ENCODE measurements around the gene TMIGD2.

GRCh38 chr19:4257025-4257424 is 45.2 kb downstream of the TMIGD2 start:
- TF ChIP-seq PATZ1 (CRISPR knock-in tag; IDR thresholded peaks at IDR 0.05; ENCODE audit: borderline replicate concordance) (no peak), TOX (CRISPR knock-in tag; IDR thresholded peaks at IDR 0.05; ENCODE audit: borderline replicate concordance) (no peak), ZFP30 (CRISPR knock-in tag; IDR thresholded peaks at IDR 0.05) (no peak), ZNF565 (CRISPR knock-in tag; conservative IDR thresholded peaks at IDR 0.05; ENCODE audit: low read depth) (no peak), ESRRG (CRISPR knock-in tag; IDR thresholded peaks at IDR 0.05) (no peak), TSHZ2 (CRISPR knock-in tag; IDR thresholded peaks at IDR 0.05) (no peak), ZFP3 (CRISPR knock-in tag; IDR thresholded peaks at IDR 0.05) (no peak), ISL1 (CRISPR knock-in tag; IDR thresholded peaks at IDR 0.05) (no peak), TCF4 (CRISPR knock-in tag; IDR thresholded peaks at IDR 0.05; ENCODE audit: borderline replicate concordance) (no peak), CREB5 (CRISPR knock-in tag; IDR thresholded peaks at IDR 0.05; ENCODE audit: low read depth) (no peak)

All from SK-N-SH treated with all-trans-retinoic acid at 6 μM for 48 hours (cell line).